ENCODE results near the gene RABAC1. TPM values are rescaled to one million over a fixed set of nuclear protein-coding genes. Genes with fewer than 3 reads are reported as not detected.

Gene RABAC1
- total RNA-seq, 2 experiments from 2014 or later: 85.3 to 87.3 TPM

DNA sequence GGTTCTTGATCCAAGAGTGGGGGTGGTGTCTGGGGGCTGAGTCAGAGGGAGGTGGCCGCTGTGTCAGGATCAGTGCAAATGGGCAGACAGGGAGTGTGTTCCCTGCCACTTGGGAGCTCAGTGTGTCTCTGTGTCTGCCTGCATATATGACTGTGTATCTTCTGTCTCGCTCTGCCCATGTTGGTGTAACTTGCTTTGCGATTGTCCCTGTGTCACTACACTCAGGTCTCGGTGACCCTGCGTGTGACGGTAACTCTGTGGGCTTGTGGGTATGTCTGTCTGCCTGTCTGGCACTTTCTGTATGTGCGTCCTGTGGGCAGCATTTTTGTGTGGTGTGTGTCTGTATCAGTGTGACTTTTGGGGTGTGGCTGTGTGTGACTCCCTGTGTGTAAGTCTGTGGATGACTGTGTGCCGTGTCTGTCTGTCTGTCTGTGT is 22.7 kb downstream of the RABAC1 start:
- DNase-seq: no peak
- Mint-ChIP-seq H3K27me3 (peaks cover 33% of the 10 kb centered on the region), H3K4me3 (no peak overlapping the region), H3K27ac (no peak overlapping the region), H3K36me3 (no peaks in the 10 kb centered on the region), H3K9me3 (no peaks in the 10 kb centered on the region), H3K4me1 (peaks cover 29% of the 10 kb centered on the region)
- POLR2A ChIA-PET: interaction anchor here (0.6 to 1.2 kb wide), 3 partner anchors 17 to 63 kb away, joined by 3 to 4 read pairs (median 3); no protein-coding TSS in a partner anchor
- ATAC-seq (ENCODE audit: low read depth): no peak

DNA sequence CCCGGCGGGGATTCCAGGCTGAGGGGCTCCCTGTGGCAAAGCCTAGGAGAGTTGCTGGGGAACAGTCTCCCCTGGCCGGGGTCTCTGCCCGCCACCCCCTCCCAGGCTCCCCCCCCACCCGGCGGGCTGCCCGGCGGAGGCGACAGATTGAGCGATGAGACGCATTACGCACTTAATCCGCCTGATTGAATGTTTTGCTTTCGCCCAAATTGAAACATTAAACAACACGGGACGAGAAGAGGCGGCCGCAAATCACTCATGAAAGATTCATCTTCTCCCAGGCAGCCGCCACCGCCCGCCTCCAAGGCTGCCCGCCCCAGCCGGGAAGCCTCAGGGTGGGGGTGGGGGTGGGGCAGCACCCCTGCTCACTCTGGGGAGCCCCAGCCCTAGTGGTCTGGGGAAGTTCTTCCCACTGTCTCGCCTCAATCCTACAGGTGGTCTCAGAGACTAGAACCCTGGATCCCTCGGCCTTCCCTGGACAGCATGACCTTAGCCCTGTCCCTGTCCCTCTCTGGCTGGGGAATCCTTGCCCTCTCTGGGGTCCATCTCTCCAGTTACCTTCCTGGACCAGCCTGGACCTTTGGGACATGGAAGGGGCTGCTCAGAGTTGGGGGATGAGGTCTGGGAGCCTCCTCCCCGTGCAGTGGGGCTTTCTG is 23.2 kb downstream of the RABAC1 start:
- no peak overlapping the region for H3K27ac Mint-ChIP-seq
- H3K36me3 Mint-ChIP-seq: no peaks in the 10 kb centered on the region
- H3K4me3 Mint-ChIP-seq: no peak overlapping the region
- peaks cover 29% of the 10 kb centered on the region for H3K4me1 Mint-ChIP-seq
- peaks cover 30% of the 10 kb centered on the region for H3K27me3 Mint-ChIP-seq
- no peak for DNase-seq
- no peaks in the 10 kb centered on the region for H3K9me3 Mint-ChIP-seq
- POLR2A ChIA-PET: interaction anchor here (0.6 to 1.2 kb wide), 3 partner anchors 61 to 381 kb away, joined by 3 to 7 read pairs (median 4); no protein-coding TSS in a partner anchor
- no peak for ATAC-seq (ENCODE audit: low read depth)

DNA sequence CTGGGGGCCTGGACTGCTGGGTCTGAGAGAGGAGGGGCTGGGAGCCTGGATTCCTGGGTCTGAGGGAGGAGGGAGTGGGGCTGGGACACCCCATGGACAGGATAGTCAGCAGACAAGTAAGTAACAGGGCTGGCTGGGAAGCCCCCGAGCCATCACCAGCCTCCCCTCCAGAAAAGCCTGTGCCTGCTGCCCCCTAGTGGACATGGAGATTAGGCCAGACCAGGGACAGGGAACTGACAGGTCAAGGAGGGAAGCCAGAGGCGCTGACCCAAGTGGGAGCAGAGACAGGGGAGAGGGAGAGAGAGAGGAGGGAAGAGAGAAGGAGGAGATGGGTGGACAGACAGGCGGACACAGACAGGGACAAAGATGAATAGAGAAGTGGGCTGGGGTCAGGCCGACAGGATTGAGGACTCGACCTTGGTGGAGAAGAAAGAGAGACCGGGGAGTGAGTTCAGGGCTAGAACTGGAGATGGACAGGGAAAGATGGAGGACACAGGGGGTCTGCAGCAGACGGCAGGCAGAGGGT is 24.2 kb downstream of the RABAC1 start:
- peak; percentile 74 for DNase-seq
- peak; percentile 75 for ATAC-seq (ENCODE audit: low read depth)
- H3K4me3 Mint-ChIP-seq: no peak overlapping the region
- H3K36me3 Mint-ChIP-seq: no peaks in the 10 kb centered on the region
- H3K27me3 Mint-ChIP-seq: peaks cover 27% of the 10 kb centered on the region
- peaks cover 31% of the 10 kb centered on the region for H3K4me1 Mint-ChIP-seq
- H3K27ac Mint-ChIP-seq: peak overlapping the region; percentile 64
- H3K9me3 Mint-ChIP-seq: no peaks in the 10 kb centered on the region
- POLR2A ChIA-PET: interaction anchor here (0.6 to 1.5 kb wide), 5 partner anchors 39 to 380 kb away, joined by 3 to 7 read pairs (median 3); no protein-coding TSS in a partner anchor

- H3K4me3 Mint-ChIP-seq: no peak overlapping the region
- no peak for DNase-seq
- no peaks in the 10 kb centered on the region for H3K9me3 Mint-ChIP-seq
- H3K27me3 Mint-ChIP-seq: peaks cover 28% of the 10 kb centered on the region
- POLR2A ChIA-PET: interaction anchor here (0.7 to 1.5 kb wide), 4 partner anchors 38 to 73 kb away, joined by 3 to 7 read pairs (median 3); no protein-coding TSS in a partner anchor
- peaks cover 35% of the 10 kb centered on the region for H3K4me1 Mint-ChIP-seq
- peaks cover 4% of the 10 kb centered on the region for H3K36me3 Mint-ChIP-seq
- no peak for ATAC-seq (ENCODE audit: low read depth)
- H3K27ac Mint-ChIP-seq: peak overlapping the region; percentile 65
Measured at GRCh38 chr19:41933693-41934426, 25.3 kb downstream of the RABAC1 start.

DNA sequence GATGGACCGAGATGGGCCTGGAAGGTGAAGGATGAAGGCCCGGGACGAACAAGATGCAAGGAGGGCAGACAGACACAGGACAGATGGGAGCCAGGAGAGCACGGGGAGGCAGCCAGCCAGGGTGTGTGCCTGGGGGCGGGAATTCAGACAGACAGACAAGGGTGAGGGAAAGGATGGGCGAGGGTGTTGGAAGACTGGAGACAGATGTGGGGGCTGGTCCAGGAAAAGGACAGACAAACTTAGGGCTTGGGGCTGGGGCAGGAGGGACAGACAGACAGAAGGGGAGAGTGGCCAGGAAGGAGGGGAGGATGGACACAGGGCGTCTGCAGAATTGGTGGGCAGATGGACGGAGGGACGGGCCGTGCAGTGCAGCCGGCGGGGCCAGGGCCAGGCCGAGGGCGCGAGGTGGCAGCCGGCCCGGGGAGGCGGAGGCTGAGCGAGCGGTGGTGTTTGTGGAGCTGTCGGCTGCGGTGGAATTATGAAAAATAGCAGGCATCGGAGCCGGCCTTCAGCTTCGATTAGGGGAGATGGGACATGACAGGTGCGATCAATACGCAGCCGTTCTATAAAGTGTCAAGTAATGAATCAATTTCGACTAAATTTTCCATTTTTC is 26.3 kb downstream of the RABAC1 start:
- ATAC-seq (ENCODE audit: low read depth): no peak
- Mint-ChIP-seq H3K27me3 (peaks cover 28% of the 10 kb centered on the region), H3K27ac (no peak overlapping the region), H3K9me3 (no peaks in the 10 kb centered on the region), H3K36me3 (peaks cover 5% of the 10 kb centered on the region), H3K4me1 (peaks cover 35% of the 10 kb centered on the region), H3K4me3 (no peak overlapping the region)
- POLR2A ChIA-PET: interaction anchor here (1.0 kb wide), 1 partner anchor 73 kb away, joined by 3 read pairs; no protein-coding TSS in a partner anchor
- no peak for DNase-seq

GRCh38 chr19:41932259-41932719 is 26.8 kb downstream of the RABAC1 start:
- DNase-seq (no peak), ATAC-seq (ENCODE audit: low read depth) (no peak)
- Mint-ChIP-seq H3K9me3 (no peaks in the 10 kb centered on the region), H3K27ac (no peak overlapping the region), H3K36me3 (peaks cover 5% of the 10 kb centered on the region), H3K27me3 (peaks cover 26% of the 10 kb centered on the region), H3K4me3 (no peak overlapping the region), H3K4me1 (peaks cover 32% of the 10 kb centered on the region)
- POLR2A ChIA-PET: interaction anchor here (1.0 kb wide), 1 partner anchor 73 kb away, joined by 3 read pairs; no protein-coding TSS in a partner anchor

DNA sequence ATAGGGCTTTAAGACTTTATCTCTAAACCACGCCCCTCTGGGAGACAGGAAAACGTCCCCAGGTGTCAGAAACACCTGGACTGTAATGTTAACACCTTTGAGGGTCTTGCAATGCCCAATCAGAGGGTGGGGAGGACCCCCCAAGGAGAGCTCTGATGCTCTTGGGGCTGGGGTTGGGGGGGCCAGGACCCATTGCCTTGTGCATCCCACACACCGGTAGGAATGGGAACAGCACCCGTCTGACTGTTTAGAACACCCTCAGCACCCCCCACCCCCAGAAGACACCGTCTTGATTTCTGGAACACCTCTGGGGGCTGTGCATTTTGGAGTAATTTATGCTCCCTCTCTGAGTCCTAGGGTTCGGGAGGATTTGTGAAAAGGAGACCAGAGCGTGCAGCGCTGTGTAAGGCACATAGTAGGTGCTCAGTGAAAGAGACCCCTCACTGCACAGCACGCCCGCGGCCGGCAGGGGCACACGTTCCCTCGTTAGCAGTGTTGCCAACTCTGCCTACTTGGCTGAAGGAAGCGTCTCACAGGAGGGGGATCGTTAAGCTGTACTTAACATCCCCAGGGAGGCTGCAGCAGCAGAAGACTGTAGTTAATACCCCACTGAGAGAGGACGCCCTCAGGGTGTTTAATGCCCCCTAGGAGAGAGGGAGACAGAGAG is 28.1 kb downstream of the RABAC1 start:
- no peaks in the 10 kb centered on the region for H3K9me3 Mint-ChIP-seq
- H3K4me1 Mint-ChIP-seq: peaks cover 27% of the 10 kb centered on the region
- ATAC-seq (ENCODE audit: low read depth) (no peak), DNase-seq (no peak)
- H3K27ac Mint-ChIP-seq: no peak overlapping the region
- H3K27me3 Mint-ChIP-seq: peaks cover 18% of the 10 kb centered on the region
- POLR2A ChIA-PET: interaction anchor here (1.0 to 1.9 kb wide), 2 partner anchors 14 to 59 kb away, joined by 3 to 4 read pairs; no protein-coding TSS in a partner anchor
- H3K36me3 Mint-ChIP-seq: peaks cover 5% of the 10 kb centered on the region
- no peak overlapping the region for H3K4me3 Mint-ChIP-seq

GRCh38 chr19:41930322-41930722 is 28.8 kb downstream of the RABAC1 start:
- Mint-ChIP-seq H3K4me3 (no peak overlapping the region), H3K9me3 (no peaks in the 10 kb centered on the region), H3K36me3 (peaks cover 5% of the 10 kb centered on the region), H3K27me3 (peaks cover 15% of the 10 kb centered on the region), H3K27ac (no peak overlapping the region), H3K4me1 (peaks cover 25% of the 10 kb centered on the region)
- no peak for ATAC-seq (ENCODE audit: low read depth)
- POLR2A ChIA-PET: interaction anchor here (1.0 to 1.9 kb wide), 3 partner anchors 15 to 67 kb away, joined by 3 to 4 read pairs (median 3); no protein-coding TSS in a partner anchor
- no peak for DNase-seq

- H3K36me3 Mint-ChIP-seq: peaks cover 5% of the 10 kb centered on the region
- POLR2A ChIA-PET: interaction anchor here (1.4 to 2.0 kb wide), 3 partner anchors 41 to 66 kb away, joined by 3 to 6 read pairs (median 3); no protein-coding TSS in a partner anchor
- H3K9me3 Mint-ChIP-seq: no peaks in the 10 kb centered on the region
- H3K27me3 Mint-ChIP-seq: peaks cover 9% of the 10 kb centered on the region
- DNase-seq (no peak), ATAC-seq (ENCODE audit: low read depth) (no peak)
- H3K27ac Mint-ChIP-seq: peak overlapping the region; percentile 55
- peak overlapping the region; percentile 81 for H3K4me3 Mint-ChIP-seq
- H3K4me1 Mint-ChIP-seq: peaks cover 18% of the 10 kb centered on the region
Measured at GRCh38 chr19:41929536-41930071, 29.5 kb downstream of the RABAC1 start.

DNA sequence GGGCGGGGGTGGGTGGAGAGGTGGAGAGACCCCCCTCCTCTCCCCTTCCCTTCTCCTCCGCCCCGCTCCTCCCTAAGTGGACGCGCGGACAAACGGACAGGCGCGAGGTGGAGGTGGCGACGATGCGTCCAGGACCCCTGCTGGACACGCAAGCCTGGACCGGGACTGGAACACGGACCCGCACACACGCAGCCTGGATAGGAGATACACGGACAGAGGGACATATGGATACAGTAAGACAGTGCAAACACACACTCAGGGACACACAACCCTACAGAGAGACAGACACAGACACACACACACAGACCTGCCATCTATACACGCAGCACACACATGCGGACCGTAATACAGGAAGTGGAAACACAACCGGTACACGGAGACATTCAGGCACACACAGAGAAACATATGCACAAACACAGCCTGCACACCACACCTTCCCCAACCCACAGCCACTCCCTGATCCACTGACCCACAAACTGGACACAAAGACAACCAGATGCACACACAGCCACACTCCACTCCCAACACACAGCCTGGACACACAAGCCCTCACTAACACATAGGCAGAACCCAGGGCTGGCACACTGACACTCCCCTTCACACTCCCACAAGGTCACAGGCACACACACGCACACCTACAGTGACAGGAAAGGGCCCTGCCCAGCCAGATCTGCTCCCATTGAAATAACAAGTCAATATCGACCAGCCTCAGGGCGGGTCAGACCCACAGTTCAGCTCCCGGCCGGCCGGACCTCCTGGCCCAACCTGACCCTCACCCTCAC is 30.2 kb downstream of the RABAC1 start:
- Mint-ChIP-seq H3K4me1 (peaks cover 14% of the 10 kb centered on the region), H3K4me3 (peak overlapping the region; percentile 81), H3K36me3 (peaks cover 5% of the 10 kb centered on the region), H3K27ac (peak overlapping the region; percentile 69), H3K9me3 (no peaks in the 10 kb centered on the region), H3K27me3 (peaks cover 9% of the 10 kb centered on the region)
- POLR2A ChIA-PET: interaction anchor here (0.6 to 2.0 kb wide), 10 partner anchors 26 to 580 kb away, joined by 3 to 6 read pairs (median 4); partner anchors contain the start of gene RABAC1
- no peak for DNase-seq
- peak; percentile 73 for ATAC-seq (ENCODE audit: low read depth)

GRCh38 chr19:41928221-41928683 is 30.9 kb downstream of the RABAC1 start, which contains the start of gene ERFL:
Gene ERFL (minus strand): TSS chr19:41928449. CDS start chr19:41912919, 15,530 bp downstream.
- Mint-ChIP-seq H3K27ac (peak within 1 kb of the TSS; percentile 69), H3K4me3 (peak within 1 kb of the TSS; percentile 81), H3K36me3 (peaks cover 5% of the 10 kb centered on the region), H3K4me1 (peaks cover 12% of the 10 kb centered on the region), H3K9me3 (no peaks in the 10 kb centered on the region), H3K27me3 (peaks cover 6% of the 10 kb centered on the region)
- POLR2A ChIA-PET: interaction anchor here (0.6 to 2.0 kb wide), 10 partner anchors 16 to 579 kb away, joined by 3 to 6 read pairs (median 4); partner anchors contain the start of gene RABAC1
- DNase-seq (no peak), ATAC-seq (ENCODE audit: low read depth) (peak; percentile 34)
